Activated CD8-positive, alpha-beta T cell treated with anti-CD3 and anti-CD28 coated beads for 36 hours (primary cell): ENCODE results near the gene GPRC6A. TPM values are rescaled to one million over a fixed set of nuclear protein-coding genes. Genes with fewer than 3 reads are reported as not detected.

Experiments
- ATAC-seq: fragments of 200-7000 bp; cut with Tn5 transposase; one replicate; pipeline ENCODE4 v1.10.0; 2021; ENCODE audit warnings: mild to moderate bottlenecking, moderate library complexity
- CTCF ChIA-PET: fragments of 350-600 bp; sonication (Branson Sonifier 250); formaldehyde crosslinking; loops from one replicate; lab custom pipeline; 2021; ENCODE audit warnings: antibody characterized with exemption; lab: Charles Lee
- POLR2A ChIA-PET: fragments of 350-600 bp; sonication (Branson Sonifier 250); formaldehyde crosslinking; loops from one replicate; lab custom pipeline; 2021; ENCODE audit warnings: antibody characterized with exemption; lab: Charles Lee
- DNase-seq: peaks from one replicate; pipeline ENCODE4 v3.0.0-alpha.2; 2020
- H3K27ac Mint-ChIP-seq: one replicate; pipeline ENCODE4 v1.8.0; 2021; ENCODE audit warnings: mild to moderate bottlenecking, mixed read lengths
- H3K27me3 Mint-ChIP-seq: one replicate; pipeline ENCODE4 v1.8.0; 2021; ENCODE audit warnings: mixed read lengths
- H3K36me3 Mint-ChIP-seq: one replicate; pipeline ENCODE4 v1.8.0; 2021; ENCODE audit warnings: low read depth, mixed read lengths
- H3K4me1 Mint-ChIP-seq: one replicate; pipeline ENCODE4 v1.8.0; 2021; ENCODE audit warnings: low read depth, mixed read lengths
- H3K4me3 Mint-ChIP-seq: one replicate; pipeline ENCODE4 v1.8.0; 2021; ENCODE audit warnings: mild to moderate bottlenecking, moderate library complexity, mixed read lengths
- H3K9me3 Mint-ChIP-seq: one replicate; pipeline ENCODE4 v1.8.0; 2021; ENCODE audit warnings: mixed read lengths
- CTCF ChIP-seq: fragments of 200-600 bp; IDR thresholded peaks from one replicate; pipeline ENCODE4 v1.8.0; 2022; ENCODE audit warnings: antibody characterized with exemption, mild to moderate bottlenecking
- intact Hi-C: fragments of 100-400 bp; cut with micrococcal nuclease; formaldehyde crosslinking; loops from one replicate; pipeline ENCODE4 v1.10.0; 2022
- total RNA-seq, 2 experiments: library from RNA; stranded (reverse); gene quantifications; one replicate each; pipeline ENCODE4 v1.2.3, GENCODE V29; 2021

GPRC6A gene
- total RNA-seq, 2 experiments from 2014 or later, result not detected

- CTCF ChIA-PET, result no interaction called here
Measured at GRCh38 chr6:116872771-116873170, 43.9 kb upstream of the GPRC6A start.

GRCh38 chr6:116866281-116866871 lies 37.5 kb upstream of the GPRC6A start:
- ChIA-PET POLR2A (no interaction called here), CTCF (no interaction called here)
- Mint-ChIP-seq H3K4me1 (no peaks in the 10 kb centered on the region), H3K36me3 (no peaks in the 10 kb centered on the region), H3K9me3 (no peaks in the 10 kb centered on the region), H3K27me3 (peaks cover 1% of the 10 kb centered on the region), H3K27ac (no peak overlapping the region), H3K4me3 (no peak overlapping the region)
- intact Hi-C loops, result no loop called here
- no peak for TF ChIP-seq CTCF
- no peak for DNase-seq
- no peak for ATAC-seq

More at GRCh38 chr6:116872771-116873170, 43.9 kb upstream of the GPRC6A start:
- POLR2A ChIA-PET, result no interaction called here
- DNase-seq (no peak), ATAC-seq (no peak)
- no peaks in the 10 kb centered on the region for H3K36me3 Mint-ChIP-seq
- H3K9me3 Mint-ChIP-seq, result peaks cover 3% of the 10 kb centered on the region
- peaks cover 24% of the 10 kb centered on the region for H3K27me3 Mint-ChIP-seq
- H3K4me1 Mint-ChIP-seq, result peaks cover 5% of the 10 kb centered on the region
- H3K27ac Mint-ChIP-seq, result no peak overlapping the region
- TF ChIP-seq CTCF, result no peak
- no peak overlapping the region for H3K4me3 Mint-ChIP-seq
- intact Hi-C loops, result no loop called here

- Mint-ChIP-seq H3K27me3 (no peaks in the 10 kb centered on the region), H3K9me3 (peaks cover 11% of the 10 kb centered on the region), H3K4me3 (no peak overlapping the region), H3K27ac (no peak overlapping the region), H3K4me1 (no peaks in the 10 kb centered on the region), H3K36me3 (no peaks in the 10 kb centered on the region)
- DNase-seq (no peak), ATAC-seq (no peak)
- ChIA-PET CTCF (no interaction called here), POLR2A (no interaction called here)
- intact Hi-C loops, result no loop called here
- TF ChIP-seq CTCF, result no peak
Measured at GRCh38 chr6:116859264-116859663, 30.4 kb upstream of the GPRC6A start.

GRCh38 chr6:116858060-116858459 lies 29.2 kb upstream of the GPRC6A start:
- ChIA-PET POLR2A (no interaction called here), CTCF (no interaction called here)
- Mint-ChIP-seq H3K27me3 (no peaks in the 10 kb centered on the region), H3K27ac (no peak overlapping the region), H3K4me3 (no peak overlapping the region), H3K36me3 (no peaks in the 10 kb centered on the region), H3K9me3 (peaks cover 14% of the 10 kb centered on the region), H3K4me1 (no peaks in the 10 kb centered on the region)
- no peak for ATAC-seq
- TF ChIP-seq CTCF, result no peak
- intact Hi-C loops, result no loop called here
- DNase-seq, result no peak

- no peak overlapping the region for H3K27ac Mint-ChIP-seq
- DNase-seq, result no peak
- no peak overlapping the region for H3K4me3 Mint-ChIP-seq
- TF ChIP-seq CTCF, result peak; percentile 27
- no peaks in the 10 kb centered on the region for H3K9me3 Mint-ChIP-seq
- no peak for ATAC-seq
- no peaks in the 10 kb centered on the region for H3K4me1 Mint-ChIP-seq
- intact Hi-C loops, result loop anchor here (5.0 kb wide), 2 partner anchors 65 to 310 kb away; no protein-coding TSS in a partner anchor
- ChIA-PET POLR2A (no interaction called here), CTCF (interaction anchor here (0.7 to 1.1 kb wide), 4 partner anchors 37 to 312 kb away, joined by 3 to 5 read pairs (median 3); no protein-coding TSS in a partner anchor)
- no peaks in the 10 kb centered on the region for H3K27me3 Mint-ChIP-seq
- no peaks in the 10 kb centered on the region for H3K36me3 Mint-ChIP-seq
Measured at GRCh38 chr6:116847227-116847626, 18.3 kb upstream of the GPRC6A start.
